Neuronal stem cell (in vitro differentiated cells): ENCODE data around the gene FNDC11.

ENCODE experiments used
- DNase-seq: peaks from one replicate; pipeline ENCODE4 v3.0.0-alpha.2; 2013; ENCODE audit warnings: low spot score
- H2AFZ ChIP-seq: one replicate; pipeline ENCODE4 v1.6.1; 2013; ENCODE audit warnings: mild to moderate bottlenecking, low read length, inconsistent platforms
- H2AK5ac ChIP-seq: 2 replicates; pipeline ENCODE4 v1.6.1; 2013; ENCODE audit warnings: low read depth, mild to moderate bottlenecking, inconsistent platforms, low read length, moderate library complexity, mixed read lengths
- H2BK120ac ChIP-seq: 2 replicates; pipeline ENCODE4 v1.6.1; 2013; ENCODE audit warnings: low read depth, mild to moderate bottlenecking, inconsistent platforms, low read length, moderate library complexity, mixed read lengths
- H2BK12ac ChIP-seq: one replicate; pipeline ENCODE4 v1.6.1; 2013; ENCODE audit warnings: low read length, inconsistent platforms
- H2BK15ac ChIP-seq: 2 replicates; pipeline ENCODE4 v1.6.1; 2013; ENCODE audit warnings: mild to moderate bottlenecking, low read length, inconsistent platforms, mixed read lengths
- H2BK5ac ChIP-seq: one replicate; pipeline ENCODE4 v1.6.1; 2013; ENCODE audit warnings: inconsistent platforms, mild to moderate bottlenecking, low read length, moderate library complexity
- H3K14ac ChIP-seq: one replicate; pipeline ENCODE4 v1.6.1; 2013; ENCODE audit warnings: low read length, inconsistent platforms
- H3K18ac ChIP-seq: 2 replicates; pipeline ENCODE4 v1.6.1; 2013; ENCODE audit warnings: low read length, inconsistent platforms
- H3K23ac ChIP-seq: 2 replicates; pipeline ENCODE4 v1.6.1; 2013; ENCODE audit warnings: low read depth, mild to moderate bottlenecking, mixed read lengths, low read length, inconsistent platforms; ENCODE audit not compliant: poor library complexity
- H3K27ac ChIP-seq: replicated peaks from 3 replicates; pipeline ENCODE4 v1.5.1; 2013; ENCODE audit warnings: low read length, inconsistent platforms
- H3K27me3 ChIP-seq, 3 experiments: 2 replicates each; pipeline ENCODE4 v1.6.1; 2013; ENCODE audit warnings: low read length in 3 of 3, mild to moderate bottlenecking in 2 of 3, inconsistent platforms in 1 of 3, low read depth in 1 of 3, mixed read lengths in 1 of 3, moderate library complexity in 1 of 3; ENCODE audit not compliant: control insufficient read depth in 3 of 3, insufficient read depth in 3 of 3
- H3K36me3 ChIP-seq, 2 donors: replicated peaks in 1 of 2; 2 replicates each; pipeline ENCODE4 v1.6.1; 2013; ENCODE audit warnings: low read length in 2 of 2; ENCODE audit not compliant: control insufficient read depth in 2 of 2, insufficient read depth in 2 of 2
- H3K4ac ChIP-seq: 2 replicates; pipeline ENCODE4 v1.6.1; 2013; ENCODE audit warnings: inconsistent platforms, mild to moderate bottlenecking, low read length, moderate library complexity
- H3K4me1 ChIP-seq, 2 donors: 1 replicate in 1 of 2; 2 replicates in 1 of 2; pipeline ENCODE4 v1.6.1; 2013; ENCODE audit warnings: low read length in 2 of 2, low read depth in 1 of 2; ENCODE audit not compliant: control insufficient read depth in 2 of 2, insufficient read depth in 1 of 2
- H3K4me2 ChIP-seq: one replicate; pipeline ENCODE4 v1.6.1; 2013; ENCODE audit warnings: mild to moderate bottlenecking, low read length, inconsistent platforms; ENCODE audit not compliant: insufficient read depth, poor library complexity, severe bottlenecking
- H3K4me3 ChIP-seq, 2 donors: 2 replicates each; pipeline ENCODE4 v1.5.1; 2013; ENCODE audit warnings: low read length in 2 of 2, mild to moderate bottlenecking in 2 of 2, inconsistent platforms in 1 of 2, moderate library complexity in 1 of 2
- H3K79me1 ChIP-seq: one replicate; pipeline ENCODE4 v1.6.1; 2013; ENCODE audit warnings: low read depth, mild to moderate bottlenecking, inconsistent platforms, low read length, moderate library complexity
- H3K9ac ChIP-seq: one replicate; pipeline ENCODE4 v1.6.1; 2013; ENCODE audit warnings: mild to moderate bottlenecking, low read depth, low read length, inconsistent platforms; ENCODE audit not compliant: poor library complexity
- H3K9me3 ChIP-seq, 2 donors: replicated peaks in 1 of 2; 2 replicates each; pipeline versions ENCODE3 to v1.6.1; 2013; ENCODE audit warnings: low read length in 2 of 2, mild to moderate bottlenecking in 2 of 2, inconsistent platforms in 1 of 2, low read depth in 1 of 2, mixed read lengths in 1 of 2, moderate library complexity in 1 of 2; ENCODE audit not compliant: control insufficient read depth in 2 of 2, insufficient read depth in 1 of 2
- H4K8ac ChIP-seq: one replicate; pipeline ENCODE4 v1.6.1; 2013; ENCODE audit warnings: low read depth, mild to moderate bottlenecking, inconsistent platforms, low read length, moderate library complexity
- H4K91ac ChIP-seq: one replicate; pipeline ENCODE4 v1.6.1; 2013; ENCODE audit warnings: low read length, low read depth, mild to moderate bottlenecking, inconsistent platforms; ENCODE audit not compliant: poor library complexity
- WGBS, 2 donors: extraction: QIAGEN DNeasy Blood & Tissue Kit; methylation state at CpG; one replicate each; pipeline ENCODE4 v1.1.7; 2013; ENCODE audit warnings: missing lambda C conversion rate in 2 of 2, mixed read lengths in 1 of 2; ENCODE audit not compliant: insufficient read length in 2 of 2, insufficient replicate concordance in 1 of 2; ENCODE audit errors: extremely low coverage in 2 of 2; 5-methylcytosine and 5-hydroxymethylcytosine counted together

Gene FNDC11

GRCh38 chr20:63574156-63574828, 20.3 kb downstream of the FNDC11 start, which contains the start of gene HELZ2:
Gene HELZ2 (minus strand): TSS chr20:63574239. CDS start chr20:63572385, 1,854 bp downstream.
- H3K18ac ChIP-seq: peak within 1 kb of the TSS; percentile 97
- H3K9ac ChIP-seq: peak within 1 kb of the TSS; percentile 86
- peak; percentile 51 for DNase-seq
- H3K9me3 ChIP-seq: no peaks in the 10 kb centered on the region
- H3K4me1 ChIP-seq: peaks cover 3 to 18% of the 10 kb centered on the region in 2 donors
- no peak within 1 kb of the TSS for H4K91ac ChIP-seq
- H2AFZ ChIP-seq: peak within 1 kb of the TSS; percentile 88
- H3K4me3 ChIP-seq: peak within 1 kb of the TSS; percentile 72 to 90
- H2BK120ac ChIP-seq: no peak within 1 kb of the TSS
- no peak within 1 kb of the TSS for H4K8ac ChIP-seq
- H3K4ac ChIP-seq: no peak within 1 kb of the TSS
- no CpG with 5 or more reads among the region's 40 CpGs for WGBS, 2 donors
- H3K27me3 ChIP-seq: no peaks in the 10 kb centered on the region
- no peaks in the 10 kb centered on the region for H3K36me3 ChIP-seq
- H3K14ac ChIP-seq: peak within 1 kb of the TSS; percentile 84
- H3K79me1 ChIP-seq: peaks cover 3% of the 10 kb centered on the region
- peak within 1 kb of the TSS; percentile 97 for H3K4me2 ChIP-seq
- peak within 1 kb of the TSS; percentile 91 for H2BK15ac ChIP-seq
- H2AK5ac ChIP-seq: peak within 1 kb of the TSS; percentile 90
- peak within 1 kb of the TSS; percentile 24 for H2BK5ac ChIP-seq
- H3K27ac ChIP-seq: no peak within 1 kb of the TSS
- H3K23ac ChIP-seq: peak within 1 kb of the TSS; percentile 73
- no peak within 1 kb of the TSS for H2BK12ac ChIP-seq

DNA sequence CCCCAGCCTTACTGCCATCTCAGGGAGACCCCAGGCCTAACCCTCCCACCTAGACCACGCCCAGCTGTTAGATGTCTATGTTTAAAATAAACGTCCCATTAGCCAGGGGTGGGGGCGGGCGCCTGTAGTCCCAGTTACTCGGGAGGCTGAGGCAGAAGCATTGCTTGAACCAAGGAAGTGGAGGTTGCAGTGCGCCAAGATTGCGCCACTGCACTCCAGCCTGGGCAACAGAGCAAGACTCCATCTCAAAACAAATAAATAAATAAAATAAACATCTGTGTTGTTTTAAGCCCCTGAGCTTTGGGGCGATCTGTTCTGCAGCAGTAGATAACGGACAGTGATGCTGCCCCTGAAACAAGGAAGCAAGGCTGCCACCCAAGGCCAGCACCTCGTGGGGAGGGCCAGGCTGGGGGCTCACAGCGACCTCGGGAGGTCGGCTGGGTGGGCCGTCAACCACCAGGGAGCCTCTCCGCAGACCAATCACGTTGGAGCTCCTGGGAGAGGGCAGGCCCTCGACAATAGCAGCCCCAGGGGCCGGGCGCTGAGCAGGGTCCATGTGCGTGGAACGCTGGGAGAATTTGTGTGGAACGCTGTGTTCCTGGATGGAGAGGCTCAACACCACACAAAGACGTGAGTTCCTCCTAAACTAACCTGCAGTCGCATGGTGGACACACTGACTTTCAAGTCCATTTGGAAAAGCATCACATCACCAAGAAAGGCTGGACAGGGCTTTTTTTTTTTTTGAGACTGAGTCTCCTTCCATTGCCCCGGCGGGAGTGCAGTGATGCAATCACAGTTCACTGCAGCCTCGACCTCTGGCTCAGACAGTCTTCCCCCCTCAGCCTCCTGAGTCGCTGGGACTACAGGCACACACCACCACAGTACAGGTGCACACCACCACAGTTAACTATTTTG, 21.1 kb downstream of the FNDC11 start:
- Histone ChIP-seq H2AFZ (peak overlapping the region; percentile 88), H3K23ac (no peak overlapping the region), H3K4me2 (no peak overlapping the region), H2AK5ac (peak overlapping the region; percentile 12), H3K36me3 (no peaks in the 10 kb centered on the region), H3K4ac (no peak overlapping the region), H3K18ac (no peak overlapping the region), H3K9ac (no peak overlapping the region), H3K9me3 (no peaks in the 10 kb centered on the region), H2BK5ac (no peak overlapping the region), H3K27me3 (no peaks in the 10 kb centered on the region), H3K27ac (no peak overlapping the region), H4K91ac (no peak overlapping the region), H3K79me1 (peaks cover 3% of the 10 kb centered on the region), H2BK12ac (no peak overlapping the region), H3K4me1 (peaks cover 3 to 18% of the 10 kb centered on the region in 2 donors), H2BK15ac (peak overlapping the region; percentile 17), H3K14ac (no peak overlapping the region), H2BK120ac (no peak overlapping the region), H3K4me3 (no peak overlapping the region), H4K8ac (no peak overlapping the region)
- no peak for DNase-seq
- no CpG with 5 or more reads among the region's 28 CpGs for WGBS, 2 donors

DNA sequence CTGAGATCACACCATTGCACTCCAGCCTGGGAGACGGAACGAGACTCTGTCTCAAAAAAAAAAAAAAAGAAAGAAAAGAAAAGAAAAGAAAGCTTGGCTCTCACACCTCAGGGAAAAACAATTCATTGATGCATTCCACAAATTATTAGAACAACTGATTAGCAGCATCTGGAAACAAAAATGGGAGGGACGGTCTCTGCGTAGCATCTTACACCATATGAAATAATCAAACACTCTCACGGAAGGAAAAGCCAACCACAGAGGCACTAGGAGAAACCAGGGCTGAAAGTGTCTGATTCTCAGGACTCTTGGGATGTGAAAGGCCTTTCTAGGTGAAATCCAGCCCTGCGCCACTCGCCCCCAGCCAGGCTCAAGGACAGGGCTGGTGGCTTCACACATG, 22.4 kb downstream of the FNDC11 start:
- Histone ChIP-seq H3K14ac (no peak overlapping the region), H2AK5ac (no peak overlapping the region), H3K27ac (no peak overlapping the region), H2BK120ac (no peak overlapping the region), H3K18ac (no peak overlapping the region), H3K4ac (no peak overlapping the region), H3K79me1 (peaks cover 3% of the 10 kb centered on the region), H3K23ac (no peak overlapping the region), H2BK12ac (no peak overlapping the region), H4K8ac (no peak overlapping the region), H3K4me3 (no peak overlapping the region), H2AFZ (no peak overlapping the region), H3K9ac (no peak overlapping the region), H3K4me2 (no peak overlapping the region), H3K4me1 (peaks cover 3 to 18% of the 10 kb centered on the region in 2 donors), H3K9me3 (no peaks in the 10 kb centered on the region), H4K91ac (no peak overlapping the region), H3K36me3 (no peaks in the 10 kb centered on the region), H2BK5ac (no peak overlapping the region), H2BK15ac (no peak overlapping the region), H3K27me3 (no peaks in the 10 kb centered on the region)
- DNase-seq: no peak
- no CpG with 5 or more reads among the region's 7 CpGs for WGBS, 2 donors

DNA sequence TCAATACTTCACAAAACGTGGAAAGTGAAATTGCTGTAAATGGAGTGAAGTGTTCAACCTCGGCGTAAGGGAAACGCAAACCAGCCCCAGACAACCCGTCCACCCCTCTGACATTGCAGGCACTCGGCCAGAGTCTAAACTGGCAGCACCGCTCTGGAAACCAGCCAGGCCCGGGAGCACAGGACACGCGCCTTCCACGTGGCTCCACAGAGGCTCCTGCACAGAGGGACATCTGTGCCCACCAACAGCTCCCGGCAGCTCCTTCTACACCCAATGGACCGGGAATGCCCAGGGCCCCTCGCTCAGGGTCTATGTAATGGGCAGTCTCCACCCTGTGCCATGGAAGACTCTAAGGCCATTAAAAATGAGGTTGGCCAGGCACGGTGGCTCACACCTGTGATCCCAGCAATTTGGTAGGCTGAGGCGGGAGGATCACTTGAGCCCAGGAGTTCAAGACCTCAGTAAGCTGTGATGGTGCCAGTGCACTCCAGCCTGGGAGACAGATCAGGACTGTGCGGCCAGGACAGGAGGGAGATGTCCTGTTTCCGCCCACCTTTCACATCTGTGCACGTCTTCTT, 23.4 kb downstream of the FNDC11 start:
- Histone ChIP-seq H3K9me3 (no peaks in the 10 kb centered on the region), H2AK5ac (no peak overlapping the region)

More for the DNA sequence above, 23.4 kb downstream of the FNDC11 start:
- H2BK120ac ChIP-seq: no peak overlapping the region
- no peak overlapping the region for H3K18ac ChIP-seq
- H3K4me1 ChIP-seq: peaks cover 3 to 18% of the 10 kb centered on the region in 2 donors
- H3K9ac ChIP-seq: no peak overlapping the region
- no peak overlapping the region for H3K4me3 ChIP-seq
- H2BK5ac ChIP-seq: no peak overlapping the region
- no peak overlapping the region for H2BK12ac ChIP-seq
- H3K23ac ChIP-seq: no peak overlapping the region
- H3K4me2 ChIP-seq: no peak overlapping the region
- no peak overlapping the region for H2AFZ ChIP-seq
- no peaks in the 10 kb centered on the region for H3K36me3 ChIP-seq
- H3K14ac ChIP-seq: no peak overlapping the region
- no peaks in the 10 kb centered on the region for H3K27me3 ChIP-seq
- no peak for DNase-seq
- H3K79me1 ChIP-seq: peaks cover under 1% of the 10 kb centered on the region
- H4K8ac ChIP-seq: no peak overlapping the region
- no peak overlapping the region for H3K4ac ChIP-seq
- WGBS, 2 donors: no CpG with 5 or more reads among the region's 19 CpGs
- H4K91ac ChIP-seq: no peak overlapping the region
- no peak overlapping the region for H3K27ac ChIP-seq
- H2BK15ac ChIP-seq: no peak overlapping the region
